Measurements from ENCODE around the gene POU6F1.
"Not testable (repeated sequence)": the region's sequence is repeated elsewhere in the genome, so short reads cannot be mapped to it uniquely, and the experiment has no call there.

POU6F1 gene

DNA sequence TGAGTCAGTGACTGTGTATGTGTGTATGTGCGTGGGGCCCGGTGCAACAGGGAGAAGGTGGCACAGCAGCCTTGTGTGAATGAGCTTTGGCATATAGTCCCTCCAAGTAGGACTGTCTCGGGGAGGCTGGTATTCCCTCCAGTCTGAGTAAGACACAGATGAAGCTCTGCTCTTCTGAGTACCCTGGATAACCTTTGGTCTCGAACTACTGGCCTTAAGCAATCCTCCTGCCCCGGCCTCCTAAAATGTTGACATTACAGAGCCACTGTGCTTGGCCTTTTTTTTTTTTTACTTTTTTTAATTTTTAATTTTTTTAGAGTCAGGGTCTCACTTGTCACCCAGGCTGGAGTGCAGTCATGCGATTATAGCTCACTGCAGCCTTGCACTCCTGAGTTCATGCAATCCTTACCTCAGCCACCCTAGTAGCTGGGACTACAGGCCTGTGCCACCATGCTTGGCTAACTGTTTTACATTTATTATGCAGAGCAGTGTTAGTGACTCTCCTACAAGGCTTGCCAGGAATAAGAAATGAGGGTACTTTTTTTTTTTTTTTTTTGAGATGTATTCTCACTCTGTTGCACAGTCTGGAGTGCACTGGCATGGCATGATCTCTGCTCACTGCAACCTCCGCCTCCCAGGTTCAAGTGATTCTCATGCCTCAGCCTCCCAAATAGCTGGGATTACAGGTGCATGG, 11.4 kb upstream of the POU6F1 start:
- H3K79me2 ChIP-seq, result no peaks in the 10 kb centered on the region
- no peak overlapping the region for H3K4me2 ChIP-seq (ENCODE audit: low read length)
- H3K9ac ChIP-seq, result no peak overlapping the region
- no peaks in the 10 kb centered on the region for H3K27me3 ChIP-seq (ENCODE audit: control insufficient read depth, insufficient read depth, low read length)
- H2AFZ ChIP-seq, result no peak overlapping the region
- no peaks in the 10 kb centered on the region for H3K9me3 ChIP-seq (ENCODE audit: control insufficient read depth, low read length)
- no peaks in the 10 kb centered on the region for H3K36me3 ChIP-seq (ENCODE audit: control insufficient read depth, insufficient read depth, low read length)
- H3K27ac ChIP-seq, result no peak overlapping the region
- TF ChIP-seq, protein P1, sequence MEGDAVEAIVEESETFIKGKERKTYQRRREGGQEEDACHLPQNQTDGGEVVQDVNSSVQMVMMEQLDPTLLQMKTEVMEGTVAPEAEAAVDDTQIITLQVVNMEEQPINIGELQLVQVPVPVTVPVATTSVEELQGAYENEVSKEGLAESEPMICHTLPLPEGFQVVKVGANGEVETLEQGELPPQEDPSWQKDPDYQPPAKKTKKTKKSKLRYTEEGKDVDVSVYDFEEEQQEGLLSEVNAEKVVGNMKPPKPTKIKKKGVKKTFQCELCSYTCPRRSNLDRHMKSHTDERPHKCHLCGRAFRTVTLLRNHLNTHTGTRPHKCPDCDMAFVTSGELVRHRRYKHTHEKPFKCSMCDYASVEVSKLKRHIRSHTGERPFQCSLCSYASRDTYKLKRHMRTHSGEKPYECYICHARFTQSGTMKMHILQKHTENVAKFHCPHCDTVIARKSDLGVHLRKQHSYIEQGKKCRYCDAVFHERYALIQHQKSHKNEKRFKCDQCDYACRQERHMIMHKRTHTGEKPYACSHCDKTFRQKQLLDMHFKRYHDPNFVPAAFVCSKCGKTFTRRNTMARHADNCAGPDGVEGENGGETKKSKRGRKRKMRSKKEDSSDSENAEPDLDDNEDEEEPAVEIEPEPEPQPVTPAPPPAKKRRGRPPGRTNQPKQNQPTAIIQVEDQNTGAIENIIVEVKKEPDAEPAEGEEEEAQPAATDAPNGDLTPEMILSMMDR (IDR thresholded peaks at IDR 0.05), result no peak
- H3K4me3 ChIP-seq (ENCODE audit: low read depth, low read length), result no peak overlapping the region
- H3K4me1 ChIP-seq, result no peaks in the 10 kb centered on the region

DNA sequence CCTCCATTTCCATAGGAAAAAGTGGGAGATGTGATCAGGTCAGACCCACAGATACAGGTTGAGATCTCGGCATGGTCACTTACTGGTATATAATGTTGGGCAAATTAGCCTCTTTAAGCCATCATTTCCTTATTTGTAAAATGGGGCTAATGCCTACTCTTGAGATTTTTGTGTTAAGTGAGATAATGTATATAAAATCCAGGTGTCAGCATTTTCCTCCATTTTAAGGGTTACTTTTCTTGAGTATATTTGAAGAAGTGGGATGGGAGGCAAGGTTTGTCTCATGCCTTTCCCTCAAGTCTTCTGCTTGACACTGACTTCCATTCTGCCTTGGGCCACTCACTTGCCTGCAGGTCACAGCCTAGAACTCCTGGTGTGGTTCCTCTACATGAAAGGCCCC, 10.1 kb upstream of the POU6F1 start:
- TF ChIP-seq, protein P1 (IDR thresholded peaks at IDR 0.05), result no peak
- Histone ChIP-seq H3K9me3 (ENCODE audit: control insufficient read depth, low read length) (no peaks in the 10 kb centered on the region), H2AFZ (no peak overlapping the region), H3K36me3 (ENCODE audit: control insufficient read depth, insufficient read depth, low read length) (no peaks in the 10 kb centered on the region), H3K27me3 (ENCODE audit: control insufficient read depth, insufficient read depth, low read length) (no peaks in the 10 kb centered on the region), H3K79me2 (no peaks in the 10 kb centered on the region), H3K4me2 (ENCODE audit: low read length) (no peak overlapping the region), H3K9ac (no peak overlapping the region), H3K27ac (no peak overlapping the region), H3K4me1 (no peaks in the 10 kb centered on the region), H3K4me3 (ENCODE audit: low read depth, low read length) (no peak overlapping the region)

DNA sequence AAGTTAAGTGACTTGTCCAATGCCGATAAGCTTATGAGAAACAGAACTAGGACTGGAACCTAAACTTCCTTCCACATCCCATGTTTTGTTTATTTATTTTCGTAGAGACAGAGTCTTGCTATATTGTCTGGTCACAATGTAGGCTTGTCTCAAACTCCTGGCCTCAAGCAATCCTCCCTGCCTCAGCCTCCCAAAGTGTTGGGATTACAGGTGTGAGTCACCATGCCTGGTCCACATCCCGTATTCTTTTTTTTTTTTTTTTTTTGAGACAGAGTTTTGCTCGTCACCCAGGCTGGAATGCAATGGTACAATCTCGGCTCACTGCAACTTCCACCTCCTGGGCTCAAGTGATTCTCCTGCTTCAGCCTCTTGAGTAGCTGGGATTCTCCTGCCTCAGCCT, 9.2 kb upstream of the POU6F1 start:
- H3K9me3 ChIP-seq (ENCODE audit: control insufficient read depth, low read length); H3K4me1 ChIP-seq; H2AFZ ChIP-seq; H3K36me3 ChIP-seq (ENCODE audit: control insufficient read depth, insufficient read depth, low read length); H3K79me2 ChIP-seq; H3K4me2 ChIP-seq (ENCODE audit: low read length); H3K4me3 ChIP-seq (ENCODE audit: low read depth, low read length); H3K9ac ChIP-seq; H3K27ac ChIP-seq; H3K27me3 ChIP-seq (ENCODE audit: control insufficient read depth, insufficient read depth, low read length): not testable (repeated sequence)

DNA sequence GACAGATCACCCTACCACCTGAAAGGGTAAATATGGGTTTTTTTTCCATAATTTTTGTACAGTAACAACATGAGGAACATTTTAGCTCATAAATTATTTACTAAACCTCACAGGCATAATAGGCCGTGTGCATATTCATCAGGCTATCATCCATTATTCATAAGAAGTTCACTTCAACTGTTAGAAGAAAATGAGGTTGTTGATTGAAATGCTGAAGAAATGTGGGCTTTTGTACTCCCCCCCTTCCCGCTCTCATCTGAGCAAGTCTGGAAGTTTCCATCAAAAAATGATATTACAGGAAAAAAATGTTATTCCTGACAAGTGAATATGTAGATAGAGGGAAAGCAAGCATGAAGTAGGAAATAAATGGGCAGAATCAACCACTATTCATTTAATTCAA, 7.9 kb upstream of the POU6F1 start:
- H3K36me3 ChIP-seq (ENCODE audit: control insufficient read depth, insufficient read depth, low read length), result no peaks in the 10 kb centered on the region
- no peaks in the 10 kb centered on the region for H3K4me1 ChIP-seq
- H3K27ac ChIP-seq, result no peak overlapping the region
- H3K79me2 ChIP-seq, result no peaks in the 10 kb centered on the region
- H3K27me3 ChIP-seq (ENCODE audit: control insufficient read depth, insufficient read depth, low read length), result no peaks in the 10 kb centered on the region
- no peak overlapping the region for H3K4me2 ChIP-seq (ENCODE audit: low read length)
- H3K9me3 ChIP-seq (ENCODE audit: control insufficient read depth, low read length), result no peaks in the 10 kb centered on the region
- no peak overlapping the region for H2AFZ ChIP-seq
- no peak overlapping the region for H3K9ac ChIP-seq
- no peak overlapping the region for H3K4me3 ChIP-seq (ENCODE audit: low read depth, low read length)
- TF ChIP-seq, protein P1 (IDR thresholded peaks at IDR 0.05), result no peak

DNA sequence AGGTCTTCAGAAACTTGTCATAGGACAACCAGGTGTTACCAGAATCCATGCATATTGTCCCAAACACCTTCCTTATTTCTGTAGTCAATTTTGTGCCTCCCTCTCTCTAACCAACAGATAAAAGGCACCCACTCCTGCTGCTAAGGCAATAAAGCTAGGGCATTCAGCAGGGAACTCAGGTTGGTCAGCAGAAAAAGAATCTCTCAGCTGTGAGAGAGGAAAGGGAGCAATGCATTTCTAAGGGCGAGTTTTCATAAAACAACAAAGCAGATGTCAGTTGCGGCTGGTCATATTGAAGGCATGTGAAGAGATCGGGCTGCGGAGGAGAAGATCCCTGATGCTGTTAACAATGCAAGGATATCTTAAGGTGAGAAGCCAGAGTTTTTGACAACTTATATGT, 7.4 kb upstream of the POU6F1 start:
- Histone ChIP-seq H3K9ac (no peak overlapping the region), H3K4me1 (no peaks in the 10 kb centered on the region), H3K9me3 (ENCODE audit: control insufficient read depth, low read length) (no peaks in the 10 kb centered on the region), H3K4me3 (ENCODE audit: low read depth, low read length) (no peak overlapping the region), H3K27me3 (ENCODE audit: control insufficient read depth, insufficient read depth, low read length) (no peaks in the 10 kb centered on the region), H2AFZ (no peak overlapping the region), H3K4me2 (ENCODE audit: low read length) (no peak overlapping the region), H3K79me2 (peaks cover 2% of the 10 kb centered on the region), H3K36me3 (ENCODE audit: control insufficient read depth, insufficient read depth, low read length) (no peaks in the 10 kb centered on the region), H3K27ac (no peak overlapping the region)
- TF ChIP-seq, protein P1 (IDR thresholded peaks at IDR 0.05), result no peak
